DOHH2 (cell line): ENCODE data around the gene CRY1.

Source experiments
- EZH2phosphoT487 ChIP-seq: fragments of 200-600 bp; sonication (generic); IDR thresholded peaks from 2 replicates; pipeline ENCODE4 v1.6.1; 2017; ENCODE audit warnings: borderline replicate concordance, mild to moderate bottlenecking, antibody characterized with exemption, low read length, moderate library complexity, mixed read lengths
- TF ChIP-seq, protein P1 (sequence below): fragments of 200-600 bp; sonication (generic); IDR thresholded peaks from one replicate; pipeline ENCODE4 v1.5.1; 2014; ENCODE audit warnings: antibody characterized with exemption, mild to moderate bottlenecking, low read depth, low read length; ENCODE audit not compliant: poor library complexity, severe bottlenecking

DNA sequence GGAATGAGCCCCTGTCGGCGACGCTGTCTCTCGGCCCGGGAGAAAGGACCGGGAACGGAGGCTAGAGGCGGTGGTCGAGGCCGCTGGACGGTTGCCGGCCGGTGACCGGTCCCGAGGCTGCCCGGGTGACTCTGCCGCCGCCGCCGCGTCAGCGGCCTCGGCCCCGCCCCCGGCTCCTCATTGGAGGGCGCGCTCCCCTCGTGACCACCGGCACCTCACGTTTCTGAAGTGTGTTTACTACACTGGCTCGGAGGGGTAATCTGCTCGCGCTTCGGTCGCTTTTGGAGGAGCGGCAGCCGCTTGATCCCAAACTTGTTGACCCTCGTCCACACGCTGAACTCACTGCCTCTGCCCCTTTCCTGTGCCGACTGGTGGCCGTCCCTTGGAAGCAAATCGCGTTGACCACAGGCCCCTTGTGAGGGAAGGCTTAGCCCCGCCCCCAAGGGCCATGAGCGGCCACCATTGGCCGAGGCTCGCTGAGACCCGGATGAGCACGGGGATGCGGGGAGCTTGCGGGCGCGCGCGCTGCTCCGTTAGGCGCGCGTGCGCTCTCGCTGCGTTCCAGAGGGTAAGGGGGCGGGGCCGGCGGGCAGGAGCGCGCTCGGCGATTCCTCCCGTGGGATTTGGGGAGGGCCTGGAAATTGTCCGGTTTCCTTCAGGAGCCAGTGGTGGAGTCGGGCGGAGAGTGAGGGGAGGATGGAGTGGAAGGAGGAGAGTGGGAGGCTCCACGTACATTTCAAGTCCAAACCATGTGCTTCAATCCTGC is at the start of gene CRY1:
- TF ChIP-seq, protein P1, sequence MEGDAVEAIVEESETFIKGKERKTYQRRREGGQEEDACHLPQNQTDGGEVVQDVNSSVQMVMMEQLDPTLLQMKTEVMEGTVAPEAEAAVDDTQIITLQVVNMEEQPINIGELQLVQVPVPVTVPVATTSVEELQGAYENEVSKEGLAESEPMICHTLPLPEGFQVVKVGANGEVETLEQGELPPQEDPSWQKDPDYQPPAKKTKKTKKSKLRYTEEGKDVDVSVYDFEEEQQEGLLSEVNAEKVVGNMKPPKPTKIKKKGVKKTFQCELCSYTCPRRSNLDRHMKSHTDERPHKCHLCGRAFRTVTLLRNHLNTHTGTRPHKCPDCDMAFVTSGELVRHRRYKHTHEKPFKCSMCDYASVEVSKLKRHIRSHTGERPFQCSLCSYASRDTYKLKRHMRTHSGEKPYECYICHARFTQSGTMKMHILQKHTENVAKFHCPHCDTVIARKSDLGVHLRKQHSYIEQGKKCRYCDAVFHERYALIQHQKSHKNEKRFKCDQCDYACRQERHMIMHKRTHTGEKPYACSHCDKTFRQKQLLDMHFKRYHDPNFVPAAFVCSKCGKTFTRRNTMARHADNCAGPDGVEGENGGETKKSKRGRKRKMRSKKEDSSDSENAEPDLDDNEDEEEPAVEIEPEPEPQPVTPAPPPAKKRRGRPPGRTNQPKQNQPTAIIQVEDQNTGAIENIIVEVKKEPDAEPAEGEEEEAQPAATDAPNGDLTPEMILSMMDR = no peak
- no peak for TF ChIP-seq EZH2phosphoT487
